GM19238 (cell line): Measurements from ENCODE around the gene DNAAF9.

Experiments
- DNase-seq: peaks from one replicate; pipeline ENCODE4 v3.0.0; 2011; ENCODE audit warnings: low spot score; ENCODE audit not compliant: insufficient read length

Gene DNAAF9

DNA sequence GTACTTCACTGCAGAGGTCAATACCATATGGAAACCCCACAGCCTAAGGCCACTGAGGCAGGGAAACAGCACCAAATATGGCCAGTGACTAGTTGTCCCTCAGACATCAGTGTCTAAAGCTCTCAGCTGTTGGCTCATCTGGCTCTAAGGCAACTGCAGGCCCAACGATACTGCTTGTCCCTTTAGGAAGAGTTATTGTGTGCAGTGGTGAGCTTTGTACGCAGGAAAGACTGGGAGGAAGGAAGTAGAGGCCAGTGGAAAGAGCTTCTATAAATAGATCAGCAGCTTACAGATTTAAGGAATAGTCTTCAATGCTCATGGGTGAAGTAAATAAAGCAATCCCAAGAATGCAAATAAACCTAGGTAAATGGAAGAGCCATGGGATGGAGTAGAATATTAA lies 29.3 kb downstream of the DNAAF9 start:
- DNase-seq = no peak

DNA sequence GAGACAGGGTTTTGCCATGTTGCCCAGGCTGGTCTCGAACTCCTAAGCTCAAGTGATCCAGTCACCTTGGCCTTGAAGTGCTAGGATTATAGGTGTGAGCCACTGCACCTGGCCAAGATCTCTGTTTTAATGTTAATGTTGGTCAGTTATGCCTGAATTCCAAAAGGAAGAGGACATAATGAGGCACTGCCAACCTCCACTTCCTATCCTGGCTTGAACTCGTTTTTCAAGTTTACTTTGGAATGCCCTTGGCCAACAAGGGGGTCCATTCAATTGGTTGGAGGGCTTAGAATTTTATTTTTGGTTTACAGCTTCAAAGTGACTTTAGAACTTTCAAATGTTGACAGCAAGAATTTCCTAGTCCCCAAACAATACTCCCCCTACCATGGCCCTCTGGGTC lies 29.8 kb downstream of the DNAAF9 start:
- DNase-seq = no peak

DNA sequence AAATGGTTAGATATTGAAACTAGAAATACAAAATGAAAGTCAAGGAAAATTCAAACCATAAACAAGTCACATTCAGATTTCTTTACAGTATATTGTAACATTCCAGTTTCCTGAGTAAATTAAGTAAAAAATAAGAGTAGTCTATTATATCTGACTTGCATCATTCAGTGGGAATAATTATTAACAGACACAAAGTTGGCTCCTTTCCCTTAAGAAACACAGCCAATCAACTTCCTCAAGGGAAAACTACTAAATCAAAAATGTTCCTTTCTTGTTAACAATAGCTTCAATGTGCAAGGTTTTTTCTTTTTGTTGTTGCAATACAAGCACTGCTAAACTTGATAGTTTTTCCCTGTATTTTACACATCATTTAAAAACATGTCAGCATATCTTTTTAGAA lies 33.2 kb downstream of the DNAAF9 start:
- DNase-seq = no peak

DNA sequence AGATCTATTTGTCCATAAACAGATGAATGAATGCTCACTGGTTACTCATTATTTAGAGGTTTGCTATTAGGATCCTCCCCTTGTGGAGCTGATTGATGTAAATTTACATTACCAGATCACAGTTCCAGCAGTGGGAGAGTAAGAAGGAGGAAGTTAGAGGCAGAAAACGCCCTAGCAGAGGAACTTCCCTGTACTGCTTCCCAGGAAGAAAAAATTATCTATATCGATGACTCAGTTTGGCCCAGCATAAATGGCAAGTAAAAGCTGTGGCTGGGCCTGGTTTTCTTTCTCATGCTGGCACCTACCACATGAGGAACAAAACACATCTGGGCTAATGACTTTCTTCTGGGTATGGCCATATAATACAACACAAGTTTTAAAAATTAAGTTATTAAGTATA lies 35.7 kb downstream of the DNAAF9 start:
- DNase-seq = no peak

DNA sequence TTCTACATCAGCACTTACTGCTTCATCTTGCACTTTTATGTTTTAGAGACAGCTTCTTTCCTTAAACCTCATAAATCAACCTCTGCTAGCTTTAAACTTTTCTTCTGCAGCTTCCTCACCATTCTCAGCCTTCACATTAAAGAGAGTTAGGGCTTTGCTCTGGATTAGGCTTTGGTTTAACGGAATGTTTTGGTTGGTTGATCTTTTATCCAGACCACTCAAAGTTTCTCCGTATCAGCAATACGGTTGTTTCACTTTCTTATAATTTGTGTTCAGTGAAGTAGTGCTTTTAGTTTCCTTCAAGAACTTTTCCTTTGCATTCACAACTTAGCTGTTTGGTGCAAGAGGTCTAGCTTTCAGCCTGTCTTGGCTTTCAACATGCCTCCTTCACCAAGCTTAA lies 40.4 kb downstream of the DNAAF9 start:
- no peak for DNase-seq

DNA sequence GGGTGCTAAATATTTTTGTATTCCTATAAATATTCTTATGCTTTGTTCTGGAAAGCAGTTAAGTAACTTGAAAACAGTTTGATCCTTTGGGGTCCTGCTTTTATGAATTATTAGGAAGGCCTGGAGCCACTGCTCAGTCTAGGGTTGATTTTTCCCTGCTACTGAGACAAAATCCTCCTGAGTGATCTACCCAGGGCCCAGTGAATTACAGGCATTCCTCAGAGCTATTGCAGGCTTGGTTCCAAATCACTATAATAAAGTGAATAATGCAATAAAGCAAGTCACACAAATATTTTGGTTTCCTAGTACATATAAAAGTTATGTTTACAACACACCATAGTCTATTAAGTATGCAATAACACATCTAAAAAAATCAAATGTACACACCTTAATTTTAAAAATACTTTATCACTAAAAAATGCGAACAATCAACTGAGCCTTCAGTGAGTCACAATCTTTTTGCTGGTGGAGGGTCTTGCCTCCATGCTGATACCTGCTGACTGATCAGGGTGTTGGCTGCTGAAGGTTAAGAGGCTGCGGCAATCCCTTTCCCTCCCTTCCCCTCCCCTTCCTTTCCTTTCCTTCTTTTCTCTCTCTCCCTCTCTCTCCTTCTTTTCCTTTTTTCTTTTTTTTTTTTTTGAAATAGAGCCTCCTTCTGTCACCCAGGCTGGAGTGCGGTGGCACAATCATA lies 43.0 kb downstream of the DNAAF9 start:
- no peak for DNase-seq

DNA sequence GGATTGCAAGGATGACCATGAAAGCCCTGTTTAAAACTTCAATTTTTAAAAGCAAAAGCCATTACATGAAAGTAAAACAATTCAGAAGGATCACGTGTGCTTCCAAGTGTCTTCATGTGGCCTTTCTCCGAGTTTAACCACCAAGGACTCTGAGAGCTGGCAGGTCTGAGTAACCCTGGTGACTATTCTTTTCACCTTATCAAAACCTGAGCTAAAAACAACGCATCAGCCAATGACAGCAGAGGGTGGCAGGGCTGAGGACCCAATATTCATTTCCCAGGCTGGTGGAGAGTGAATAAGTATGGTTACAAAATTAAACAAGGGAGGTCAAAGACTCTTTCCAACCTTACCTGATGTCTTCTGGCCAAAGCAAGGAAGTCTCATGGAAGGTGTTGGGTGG lies 46.7 kb downstream of the DNAAF9 start:
- DNase-seq = no peak

DNA sequence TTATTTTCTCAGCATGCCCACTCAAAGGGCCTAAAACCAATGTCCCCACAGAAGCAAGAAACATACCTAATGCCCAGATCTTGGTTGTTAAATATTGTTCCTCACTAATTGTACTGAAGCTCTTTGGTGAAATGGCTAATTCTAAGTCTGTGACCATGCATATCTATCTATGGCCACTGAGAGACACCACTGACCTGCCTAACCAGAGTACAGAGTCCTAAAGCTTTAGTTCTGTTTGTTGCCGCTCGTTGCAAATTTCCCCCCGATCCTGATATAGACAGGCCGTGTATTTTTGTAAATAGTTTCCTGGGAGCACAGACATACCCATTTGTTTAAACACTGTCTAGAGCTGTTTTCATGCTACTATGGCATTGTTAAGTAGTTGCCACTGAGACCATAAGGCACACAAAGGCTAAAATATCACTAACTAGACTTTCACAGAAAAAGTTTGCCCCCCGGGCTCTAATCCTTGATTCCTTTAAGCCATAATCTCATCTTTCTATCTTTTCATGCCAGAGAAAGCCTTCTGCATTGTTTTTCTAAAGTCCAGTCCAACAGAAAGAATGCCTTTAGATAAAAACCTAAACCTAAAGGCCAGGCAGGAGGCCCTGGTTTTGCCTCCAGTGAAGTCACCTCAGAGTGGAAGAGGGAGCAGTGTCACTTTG lies 48.7 kb downstream of the DNAAF9 start:
- no peak for DNase-seq
